Activated B cell treated with CpG ODN at 0.5 μM for 24 hours (primary cell): ENCODE results near the gene DBNDD1. TPM values are rescaled to one million over a fixed set of nuclear protein-coding genes. Genes with fewer than 3 reads are reported as not detected.

ENCODE experiments used
- ATAC-seq: fragments of 200-7000 bp; cut with Tn5 transposase; one replicate; pipeline ENCODE4 v1.10.0; 2021; ENCODE audit warnings: low read depth, mild to moderate bottlenecking, moderate library complexity
- CTCF ChIA-PET: fragments of 350-600 bp; sonication (Branson Sonifier 250); formaldehyde crosslinking; loops from one replicate; lab custom pipeline; 2021; ENCODE audit warnings: antibody characterized with exemption; lab: Charles Lee
- POLR2A ChIA-PET: fragments of 350-600 bp; sonication (Branson Sonifier 250); formaldehyde crosslinking; loops from one replicate; lab custom pipeline; 2021; ENCODE audit warnings: antibody characterized with exemption; lab: Charles Lee
- DNase-seq: peaks from one replicate; pipeline ENCODE4 v3.0.0; 2022
- H3K27ac Mint-ChIP-seq: one replicate; pipeline ENCODE4 v1.8.0; 2020; ENCODE audit warnings: mixed read lengths
- H3K27me3 Mint-ChIP-seq: one replicate; pipeline ENCODE4 v1.8.0; 2021; ENCODE audit warnings: mixed read lengths
- H3K36me3 Mint-ChIP-seq: one replicate; pipeline ENCODE4 v1.8.0; 2021; ENCODE audit warnings: low read depth, mixed read lengths
- H3K4me1 Mint-ChIP-seq: one replicate; pipeline ENCODE4 v1.8.0; 2021; ENCODE audit warnings: mixed read lengths
- H3K4me3 Mint-ChIP-seq: one replicate; pipeline ENCODE4 v1.8.0; 2020; ENCODE audit warnings: mild to moderate bottlenecking, mixed read lengths
- H3K9me3 Mint-ChIP-seq: one replicate; pipeline ENCODE4 v1.8.0; 2020; ENCODE audit warnings: mixed read lengths
- CTCF ChIP-seq: fragments of 200-600 bp; IDR thresholded peaks from one replicate; pipeline ENCODE4 v1.8.0; 2022; ENCODE audit warnings: antibody characterized with exemption, mild to moderate bottlenecking
- intact Hi-C: fragments of 100-400 bp; cut with micrococcal nuclease; formaldehyde crosslinking; loops from one replicate; pipeline ENCODE4 v1.15.1; 2024
- total RNA-seq: library from RNA; stranded (reverse); gene quantifications from 2 replicates; pipeline ENCODE4 v1.2.3, GENCODE V29; 2022

Gene DBNDD1
- total RNA-seq, 1 donor from 2014 or later: 0.47 TPM

GRCh38 chr16:89973654-89974335 is 45.5 kb downstream of the DBNDD1 start:
- H3K9me3 Mint-ChIP-seq: no peaks in the 10 kb centered on the region
- no peak for DNase-seq
- no peaks in the 10 kb centered on the region for H3K27me3 Mint-ChIP-seq
- no peak for TF ChIP-seq CTCF
- ATAC-seq: no peak
- POLR2A ChIA-PET: interaction anchor here (0.6 to 1.5 kb wide), 3 partner anchors 13 to 491 kb away, joined by 3 to 5 read pairs (median 3); partner anchors contain the start of gene DBNDD1
- peaks cover 41% of the 10 kb centered on the region for H3K4me1 Mint-ChIP-seq
- intact Hi-C loops: loop anchor here (5.0 kb wide), 1 partner anchor 34 kb away; no protein-coding TSS in a partner anchor
- no peak overlapping the region for H3K27ac Mint-ChIP-seq
- H3K36me3 Mint-ChIP-seq: peaks cover 21% of the 10 kb centered on the region
- peak overlapping the region; percentile 64 for H3K4me3 Mint-ChIP-seq
- CTCF ChIA-PET: interaction anchor here (0.6 kb wide), 1 partner anchor 23 kb away, joined by 3 read pairs; no protein-coding TSS in a partner anchor

GRCh38 chr16:89973235-89973634 is 46.0 kb downstream of the DBNDD1 start:
- H3K4me1 Mint-ChIP-seq: peaks cover 41% of the 10 kb centered on the region
- ChIA-PET CTCF (no interaction called here), POLR2A (interaction anchor here (0.6 to 1.8 kb wide), 7 partner anchors 12 to 491 kb away, joined by 3 to 5 read pairs (median 4); no protein-coding TSS in a partner anchor)
- peaks cover 19% of the 10 kb centered on the region for H3K36me3 Mint-ChIP-seq
- ATAC-seq (no peak), DNase-seq (no peak)
- no peaks in the 10 kb centered on the region for H3K27me3 Mint-ChIP-seq
- intact Hi-C loops: loop anchor here (5.0 kb wide), 1 partner anchor 34 kb away; no protein-coding TSS in a partner anchor
- no peaks in the 10 kb centered on the region for H3K9me3 Mint-ChIP-seq
- H3K4me3 Mint-ChIP-seq: peak overlapping the region; percentile 99
- TF ChIP-seq CTCF: no peak
- peak overlapping the region; percentile 94 for H3K27ac Mint-ChIP-seq

- peaks cover 12% of the 10 kb centered on the region for H3K36me3 Mint-ChIP-seq
- peak; percentile 94 for DNase-seq
- peak; percentile 92 for ATAC-seq
- H3K27me3 Mint-ChIP-seq: no peaks in the 10 kb centered on the region
- ChIA-PET POLR2A (interaction anchor here (0.6 to 1.8 kb wide), 12 partner anchors 12 to 75 kb away, joined by 3 to 5 read pairs (median 4); partner anchors contain the start of gene DEF8), CTCF (no interaction called here)
- peak overlapping the region; percentile 99 for H3K4me3 Mint-ChIP-seq
- peak overlapping the region; percentile 94 for H3K27ac Mint-ChIP-seq
- no peaks in the 10 kb centered on the region for H3K9me3 Mint-ChIP-seq
- peaks cover 41% of the 10 kb centered on the region for H3K4me1 Mint-ChIP-seq
- TF ChIP-seq CTCF: no peak
- intact Hi-C loops: loop anchor here (1.0 to 5.0 kb wide), 4 partner anchors 24 to 98 kb away; partner anchors contain the start of gene DEF8
Measured at GRCh38 chr16:89972244-89973234, 46.7 kb downstream of the DBNDD1 start.

GRCh38 chr16:89971495-89972243 is 47.6 kb downstream of the DBNDD1 start:
- H3K4me1 Mint-ChIP-seq: peaks cover 41% of the 10 kb centered on the region
- H3K4me3 Mint-ChIP-seq: peak overlapping the region; percentile 99
- POLR2A ChIA-PET: interaction anchor here (1.2 to 1.8 kb wide), 7 partner anchors 11 to 62 kb away, joined by 3 to 5 read pairs (median 4); partner anchors contain the start of gene DEF8
- TF ChIP-seq CTCF: no peak
- intact Hi-C loops: loop anchor here (1.0 to 5.0 kb wide), 4 partner anchors 23 to 97 kb away; partner anchors contain the start of gene DEF8
- peak overlapping the region; percentile 94 for H3K27ac Mint-ChIP-seq
- DNase-seq: no peak
- peaks cover 9% of the 10 kb centered on the region for H3K36me3 Mint-ChIP-seq
- CTCF ChIA-PET: no interaction called here
- no peaks in the 10 kb centered on the region for H3K9me3 Mint-ChIP-seq
- no peaks in the 10 kb centered on the region for H3K27me3 Mint-ChIP-seq
- ATAC-seq: peak; percentile 2
